ENCODE results near the gene MATCAP1. TPM values are rescaled to one million over a fixed set of nuclear protein-coding genes. Genes with fewer than 3 reads are reported as not detected.

MATCAP1 gene
- total RNA-seq, 1 experiment from 2014 or later: 36.5 TPM

- BruUV-seq (replicated peaks): TSS peak; percentile 17
- Mint-ChIP-seq H3K27ac (ENCODE audit: unreplicated experiment) (peak overlapping the region; percentile 99), H3K36me3 (ENCODE audit: insufficient read depth, unreplicated experiment) (peaks cover 55% of the 10 kb centered on the region), H3K9me3 (ENCODE audit: low read depth, unreplicated experiment) (no peaks in the 10 kb centered on the region), H3K4me3 (ENCODE audit: low read depth, unreplicated experiment) (peak overlapping the region; percentile 99), H3K4me1 (ENCODE audit: low read depth, unreplicated experiment) (peaks cover 40% of the 10 kb centered on the region), H3K27me3 (ENCODE audit: unreplicated experiment) (no peaks in the 10 kb centered on the region)
- intact Hi-C loops (cut with micrococcal nuclease; ENCODE audit: unreplicated experiment): loop anchor here (2.0 kb wide), 1 partner anchor 20 kb away; the partner anchor contains the start of gene FHOD1
- CTCF ChIA-PET: interaction anchor here (0.9 to 2.5 kb wide), 7 partner anchors 10 to 295 kb away, joined by 3 to 9 read pairs (median 4); partner anchors contain the start of genes ELMO3 and FHOD1
- no peak for DNase-seq
- TF ChIP-seq CTCF (IDR thresholded peaks at IDR 0.05; ENCODE audit: unreplicated experiment): no peak
Measured at GRCh38 chr16:67226295-67226803, 42.6 kb upstream of the MATCAP1 start.

- H3K27ac Mint-ChIP-seq (ENCODE audit: unreplicated experiment): no peak overlapping the region
- no peak for DNase-seq
- H3K4me1 Mint-ChIP-seq (ENCODE audit: low read depth, unreplicated experiment): peaks cover 39% of the 10 kb centered on the region
- no peak overlapping the region for H3K4me3 Mint-ChIP-seq (ENCODE audit: low read depth, unreplicated experiment)
- peaks cover 31% of the 10 kb centered on the region for H3K36me3 Mint-ChIP-seq (ENCODE audit: insufficient read depth, unreplicated experiment)
- no peak for TF ChIP-seq CTCF (IDR thresholded peaks at IDR 0.05; ENCODE audit: unreplicated experiment)
- no TSS peak for BruUV-seq (replicated peaks)
- CTCF ChIA-PET: no interaction called here
- H3K27me3 Mint-ChIP-seq (ENCODE audit: unreplicated experiment): no peaks in the 10 kb centered on the region
- intact Hi-C loops (cut with micrococcal nuclease; ENCODE audit: unreplicated experiment): no loop called here
- no peaks in the 10 kb centered on the region for H3K9me3 Mint-ChIP-seq (ENCODE audit: low read depth, unreplicated experiment)
Measured at GRCh38 chr16:67223992-67224391, 40.2 kb upstream of the MATCAP1 start.

GRCh38 chr16:67216612-67217490 lies 33.1 kb upstream of the MATCAP1 start:
- intact Hi-C loops (cut with micrococcal nuclease; ENCODE audit: unreplicated experiment): no loop called here
- no TSS peak for BruUV-seq (replicated peaks)
- Mint-ChIP-seq H3K4me1 (ENCODE audit: low read depth, unreplicated experiment) (no peaks in the 10 kb centered on the region), H3K27ac (ENCODE audit: unreplicated experiment) (no peak overlapping the region), H3K36me3 (ENCODE audit: insufficient read depth, unreplicated experiment) (no peaks in the 10 kb centered on the region), H3K9me3 (ENCODE audit: low read depth, unreplicated experiment) (no peaks in the 10 kb centered on the region), H3K27me3 (ENCODE audit: unreplicated experiment) (peaks cover 28% of the 10 kb centered on the region), H3K4me3 (ENCODE audit: low read depth, unreplicated experiment) (no peak overlapping the region)
- TF ChIP-seq CTCF (IDR thresholded peaks at IDR 0.05; ENCODE audit: unreplicated experiment): no peak
- DNase-seq: no peak
- CTCF ChIA-PET: no interaction called here

- no TSS peak for BruUV-seq (replicated peaks)
- Mint-ChIP-seq H3K36me3 (ENCODE audit: insufficient read depth, unreplicated experiment) (no peaks in the 10 kb centered on the region), H3K4me1 (ENCODE audit: low read depth, unreplicated experiment) (no peaks in the 10 kb centered on the region), H3K27me3 (ENCODE audit: unreplicated experiment) (peaks cover 28% of the 10 kb centered on the region), H3K4me3 (ENCODE audit: low read depth, unreplicated experiment) (no peak overlapping the region), H3K9me3 (ENCODE audit: low read depth, unreplicated experiment) (no peaks in the 10 kb centered on the region), H3K27ac (ENCODE audit: unreplicated experiment) (no peak overlapping the region)
- TF ChIP-seq CTCF (IDR thresholded peaks at IDR 0.05; ENCODE audit: unreplicated experiment): no peak
- CTCF ChIA-PET: no interaction called here
- intact Hi-C loops (cut with micrococcal nuclease; ENCODE audit: unreplicated experiment): no loop called here
- DNase-seq: no peak
Measured at GRCh38 chr16:67215706-67216105, 31.9 kb upstream of the MATCAP1 start.

Data from Calu3 (cell line).